BJ (cell line): ENCODE measurements around the gene NPHP4. TPM values are rescaled to one million over a fixed set of nuclear protein-coding genes. Genes with fewer than 3 reads are reported as not detected.

Experiments used
- CTCF ChIA-PET: fragments of 350-600 bp; formaldehyde crosslinking; extraction: SDS; loops from one replicate; lab custom pipeline; 2021; ENCODE audit warnings: antibody characterized with exemption, inconsistent platforms; lab: Yijun Ruan, JAX
- POLR2A ChIA-PET: fragments of 300-600 bp; sonication (Branson Sonifier 250); formaldehyde crosslinking; extraction: SDS; loops from one replicate; lab custom pipeline; 2021; ENCODE audit warnings: antibody characterized with exemption; lab: Charles Lee
- DNase-seq: peaks from one replicate; pipeline ENCODE4 v3.0.0-alpha.2; 2011; ENCODE audit warnings: low read depth
- H3K27me3 ChIP-seq: 2 replicates; pipeline ENCODE4 v1.6.0; 2011; ENCODE audit warnings: low read length; ENCODE audit not compliant: control insufficient read depth, insufficient read depth
- H3K36me3 ChIP-seq: 2 replicates; pipeline ENCODE4 v1.5.1; 2011; ENCODE audit warnings: low read length; ENCODE audit not compliant: control insufficient read depth, insufficient read depth
- H3K4me3 ChIP-seq: 2 replicates; pipeline ENCODE4 v1.5.1; 2011; ENCODE audit warnings: low read depth, mild to moderate bottlenecking, control low read depth, low read length
- polyA plus RNA-seq: library from polyadenylated mRNA; depleted of rRNA; stranded (reverse); fragments of >200 nt; gene quantifications from 2 replicates; pipeline ENCODE4 v1.2.3, GENCODE V29; 2011
- TF ChIP-seq, protein P1 (sequence below): IDR thresholded peaks from 2 replicates; pipeline ENCODE4 v1.5.1; 2011; ENCODE audit warnings: low read depth, mild to moderate bottlenecking, control low read depth, inconsistent platforms, low read length, moderate library complexity; ENCODE audit not compliant: insufficient read depth

The NPHP4 gene
- polyA plus RNA-seq, 1 experiment, result 4.3 TPM

DNA sequence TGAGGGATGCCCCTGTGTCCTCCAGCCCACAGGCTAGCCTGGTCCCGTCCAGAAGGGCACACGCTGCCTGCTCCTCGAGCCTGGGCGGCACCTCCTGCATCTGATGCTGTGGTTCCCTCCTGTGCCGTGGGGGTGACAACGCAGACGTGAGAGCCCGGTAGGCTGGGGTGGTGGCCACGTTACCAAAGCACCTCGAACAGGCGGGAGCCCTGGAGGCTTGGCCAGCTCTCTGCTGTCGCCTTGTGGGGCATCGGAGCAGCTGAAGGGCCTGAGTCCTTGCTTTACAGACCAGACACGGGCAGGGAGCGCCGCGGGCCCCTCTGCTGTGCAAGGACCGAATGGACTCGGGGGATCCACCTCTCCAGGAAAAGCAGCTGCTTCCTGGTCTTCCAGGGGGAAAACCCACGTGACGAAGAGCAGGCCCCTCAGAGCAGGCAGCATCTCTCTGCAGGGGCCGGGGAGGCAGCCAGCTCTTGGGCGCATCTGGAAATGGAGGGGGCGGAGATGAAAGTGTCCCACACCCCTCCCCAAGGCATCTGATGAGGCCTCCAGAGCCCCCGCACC lies 133.3 kb downstream of the NPHP4 start:
- no peak overlapping the region for H3K4me3 ChIP-seq
- no peak for DNase-seq
- H3K36me3 ChIP-seq, result peaks cover 2% of the 10 kb centered on the region
- POLR2A ChIA-PET, result no interaction called here
- CTCF ChIA-PET, result no interaction called here
- no peaks in the 10 kb centered on the region for H3K27me3 ChIP-seq
- TF ChIP-seq, protein P1, sequence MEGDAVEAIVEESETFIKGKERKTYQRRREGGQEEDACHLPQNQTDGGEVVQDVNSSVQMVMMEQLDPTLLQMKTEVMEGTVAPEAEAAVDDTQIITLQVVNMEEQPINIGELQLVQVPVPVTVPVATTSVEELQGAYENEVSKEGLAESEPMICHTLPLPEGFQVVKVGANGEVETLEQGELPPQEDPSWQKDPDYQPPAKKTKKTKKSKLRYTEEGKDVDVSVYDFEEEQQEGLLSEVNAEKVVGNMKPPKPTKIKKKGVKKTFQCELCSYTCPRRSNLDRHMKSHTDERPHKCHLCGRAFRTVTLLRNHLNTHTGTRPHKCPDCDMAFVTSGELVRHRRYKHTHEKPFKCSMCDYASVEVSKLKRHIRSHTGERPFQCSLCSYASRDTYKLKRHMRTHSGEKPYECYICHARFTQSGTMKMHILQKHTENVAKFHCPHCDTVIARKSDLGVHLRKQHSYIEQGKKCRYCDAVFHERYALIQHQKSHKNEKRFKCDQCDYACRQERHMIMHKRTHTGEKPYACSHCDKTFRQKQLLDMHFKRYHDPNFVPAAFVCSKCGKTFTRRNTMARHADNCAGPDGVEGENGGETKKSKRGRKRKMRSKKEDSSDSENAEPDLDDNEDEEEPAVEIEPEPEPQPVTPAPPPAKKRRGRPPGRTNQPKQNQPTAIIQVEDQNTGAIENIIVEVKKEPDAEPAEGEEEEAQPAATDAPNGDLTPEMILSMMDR, result no peak

DNA sequence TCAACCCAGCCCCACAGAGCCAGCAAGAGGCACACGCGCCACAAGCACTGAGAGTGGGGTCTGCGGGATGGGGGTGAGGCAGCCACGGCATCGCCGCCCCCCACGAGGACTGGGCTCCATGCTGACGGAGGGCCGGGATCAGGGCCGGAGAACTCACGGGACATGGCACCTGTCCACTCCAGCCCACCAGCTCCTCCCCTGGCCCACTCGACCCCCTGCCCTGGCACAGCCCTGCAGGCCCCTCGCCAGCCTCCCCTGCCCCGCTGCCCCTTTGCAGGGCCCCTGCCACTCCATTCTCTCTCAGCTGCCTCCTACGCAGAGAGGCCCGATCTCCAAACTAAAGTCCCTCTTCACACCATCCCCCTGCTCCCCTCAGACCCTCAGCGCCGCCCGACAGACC lies 134.0 kb downstream of the NPHP4 start:
- ChIA-PET POLR2A (interaction anchor here (0.6 kb wide), 1 partner anchor 16 kb away, joined by 3 read pairs; no protein-coding TSS in a partner anchor), CTCF (no interaction called here)
- TF ChIP-seq, protein P1, result no peak

DNA sequence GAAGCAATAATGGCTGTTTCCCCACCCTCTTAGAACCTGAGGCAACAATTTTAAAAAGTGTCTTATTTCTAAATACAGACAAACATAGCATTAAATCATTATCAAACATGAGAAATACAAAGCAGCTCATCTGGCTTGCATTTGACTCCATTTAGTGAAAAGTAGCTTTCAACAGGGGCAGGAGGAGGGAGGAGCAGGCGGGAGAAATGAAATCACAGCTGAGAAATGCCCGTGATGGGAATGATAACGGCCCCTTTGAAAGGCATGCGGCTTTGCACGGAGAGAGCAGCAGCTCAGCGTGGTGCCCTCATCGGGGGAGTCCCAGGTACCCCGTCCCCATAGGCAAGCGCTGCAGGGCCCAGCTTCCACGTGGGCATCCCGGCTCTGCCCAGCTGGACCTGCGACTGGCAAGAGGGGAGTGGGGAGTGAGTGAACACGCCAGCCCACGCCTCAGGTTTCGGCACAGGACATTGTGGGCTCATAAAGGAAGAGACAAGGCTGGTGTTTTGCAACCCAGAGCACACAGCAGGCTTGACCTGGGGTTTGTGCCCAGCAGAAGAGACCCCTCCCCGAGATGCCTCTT lies 134.6 kb downstream of the NPHP4 start:
- POLR2A ChIA-PET, result interaction anchor here (0.6 kb wide), 1 partner anchor 17 kb away, joined by 3 read pairs; no protein-coding TSS in a partner anchor
- H3K4me3 ChIP-seq, result no peak overlapping the region
- H3K36me3 ChIP-seq, result no peaks in the 10 kb centered on the region
- TF ChIP-seq, protein P1, result no peak
- DNase-seq, result no peak
- no peaks in the 10 kb centered on the region for H3K27me3 ChIP-seq
- CTCF ChIA-PET, result no interaction called here

More for the DNA sequence above, 134.0 kb downstream of the NPHP4 start:
- peaks cover under 1% of the 10 kb centered on the region; the same call in 1 of the 2 replicates for H3K36me3 ChIP-seq
- DNase-seq, result no peak
- no peak overlapping the region for H3K4me3 ChIP-seq
- H3K27me3 ChIP-seq, result no peaks in the 10 kb centered on the region

DNA sequence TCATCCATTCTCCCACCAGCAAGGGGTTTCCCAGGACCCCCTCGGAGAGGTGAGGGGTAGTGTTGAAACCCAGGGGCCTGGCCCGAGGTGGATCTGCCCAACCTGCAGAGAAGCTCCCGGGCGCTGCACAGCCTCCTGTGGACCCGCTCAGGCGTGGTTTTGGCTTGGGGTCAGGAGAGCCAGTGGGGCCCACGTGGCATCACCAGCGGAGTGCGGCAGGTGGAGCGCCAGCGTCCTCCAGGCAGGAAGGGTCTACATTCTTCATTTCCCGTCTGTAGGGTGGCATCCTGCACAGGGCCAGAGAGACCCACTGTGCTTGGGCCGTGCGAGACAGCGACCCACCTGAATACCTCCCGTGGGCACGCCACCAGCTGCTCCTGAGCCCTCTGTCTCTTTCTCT lies 135.2 kb downstream of the NPHP4 start:
- H3K36me3 ChIP-seq, result no peaks in the 10 kb centered on the region
- H3K4me3 ChIP-seq, result no peak overlapping the region
- CTCF ChIA-PET, result no interaction called here
- DNase-seq, result no peak
- H3K27me3 ChIP-seq, result no peaks in the 10 kb centered on the region
- POLR2A ChIA-PET, result no interaction called here
- TF ChIP-seq, protein P1, result no peak

DNA sequence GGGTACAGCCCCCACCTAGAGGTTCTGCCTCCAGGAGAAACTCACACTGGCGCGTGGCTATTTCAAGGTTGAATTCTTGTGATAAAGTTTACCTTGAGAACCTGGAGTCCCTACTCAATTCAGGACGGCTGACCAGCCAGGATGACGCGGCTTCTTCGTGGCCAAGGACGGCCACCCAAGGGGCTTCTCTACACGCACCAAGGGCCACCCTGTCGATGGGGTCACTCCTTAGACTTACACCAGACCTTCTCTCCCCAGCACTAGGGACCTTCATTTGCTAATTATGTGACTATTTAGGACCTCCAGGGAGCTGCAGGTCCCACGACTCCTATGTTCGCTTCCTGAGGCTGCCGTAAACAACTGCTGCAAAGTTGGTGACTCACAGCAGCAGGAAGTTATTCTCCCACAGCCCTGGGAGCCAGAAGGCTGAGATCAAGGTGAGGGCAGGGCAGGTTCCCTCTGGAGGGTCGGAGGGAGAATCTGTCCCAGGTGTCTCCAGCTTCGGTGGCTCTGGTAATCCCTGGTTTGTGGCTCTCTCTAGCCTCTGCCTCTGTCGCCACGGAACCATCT lies 135.9 kb downstream of the NPHP4 start:
- POLR2A ChIA-PET, result no interaction called here
- TF ChIP-seq, protein P1, result no peak
- CTCF ChIA-PET, result no interaction called here
- no peaks in the 10 kb centered on the region for H3K27me3 ChIP-seq
- no peaks in the 10 kb centered on the region for H3K36me3 ChIP-seq
- no peak overlapping the region for H3K4me3 ChIP-seq
- DNase-seq, result no peak
